Muscle layer of colon (tissue), 2 donors: ENCODE measurements around the gene CEP350.

ENCODE experiments used
- H3K27ac ChIP-seq: one replicate; pipeline ENCODE4 v1.7.0; 2013; ENCODE audit warnings: low read depth, mild to moderate bottlenecking, low read length, moderate library complexity
- H3K27me3 ChIP-seq, 2 donors: one replicate each; pipeline ENCODE4 v1.7.0; 2013; ENCODE audit warnings: low read length in 2 of 2, mild to moderate bottlenecking in 2 of 2; ENCODE audit not compliant: insufficient read depth in 2 of 2, control insufficient read depth in 1 of 2
- H3K36me3 ChIP-seq: one replicate; pipeline ENCODE4 v1.7.0; 2013; ENCODE audit warnings: mild to moderate bottlenecking, low read length; ENCODE audit not compliant: insufficient read depth
- H3K4me1 ChIP-seq: one replicate; pipeline ENCODE4 v1.7.0; 2013; ENCODE audit warnings: mild to moderate bottlenecking, low read length; ENCODE audit not compliant: insufficient read depth
- H3K4me3 ChIP-seq, 2 donors: one replicate each; pipeline ENCODE4 v1.7.0; 2013; ENCODE audit warnings: low read length in 2 of 2, low read depth in 1 of 2, mild to moderate bottlenecking in 1 of 2, moderate library complexity in 1 of 2
- H3K9ac ChIP-seq: one replicate; pipeline ENCODE4 v1.7.0; 2013; ENCODE audit warnings: low read length
- H3K9me3 ChIP-seq: one replicate; pipeline ENCODE4 v1.7.0; 2013; ENCODE audit warnings: mild to moderate bottlenecking, low read length
- donor health status: abdominal sarcoma.
- donor health status: Adenocarcinoma of cecum.

CEP350 gene

GRCh38 chr1:179971563-179972496 lies 17.2 kb downstream of the CEP350 start:
- H3K27ac ChIP-seq = no peak overlapping the region
- peaks cover 26% of the 10 kb centered on the region for H3K4me1 ChIP-seq
- H3K27me3 ChIP-seq = no peaks in the 10 kb centered on the region
- no peak overlapping the region for H3K9ac ChIP-seq
- H3K9me3 ChIP-seq = no peaks in the 10 kb centered on the region
- H3K4me3 ChIP-seq = no peak overlapping the region
- H3K36me3 ChIP-seq = no peaks in the 10 kb centered on the region

DNA sequence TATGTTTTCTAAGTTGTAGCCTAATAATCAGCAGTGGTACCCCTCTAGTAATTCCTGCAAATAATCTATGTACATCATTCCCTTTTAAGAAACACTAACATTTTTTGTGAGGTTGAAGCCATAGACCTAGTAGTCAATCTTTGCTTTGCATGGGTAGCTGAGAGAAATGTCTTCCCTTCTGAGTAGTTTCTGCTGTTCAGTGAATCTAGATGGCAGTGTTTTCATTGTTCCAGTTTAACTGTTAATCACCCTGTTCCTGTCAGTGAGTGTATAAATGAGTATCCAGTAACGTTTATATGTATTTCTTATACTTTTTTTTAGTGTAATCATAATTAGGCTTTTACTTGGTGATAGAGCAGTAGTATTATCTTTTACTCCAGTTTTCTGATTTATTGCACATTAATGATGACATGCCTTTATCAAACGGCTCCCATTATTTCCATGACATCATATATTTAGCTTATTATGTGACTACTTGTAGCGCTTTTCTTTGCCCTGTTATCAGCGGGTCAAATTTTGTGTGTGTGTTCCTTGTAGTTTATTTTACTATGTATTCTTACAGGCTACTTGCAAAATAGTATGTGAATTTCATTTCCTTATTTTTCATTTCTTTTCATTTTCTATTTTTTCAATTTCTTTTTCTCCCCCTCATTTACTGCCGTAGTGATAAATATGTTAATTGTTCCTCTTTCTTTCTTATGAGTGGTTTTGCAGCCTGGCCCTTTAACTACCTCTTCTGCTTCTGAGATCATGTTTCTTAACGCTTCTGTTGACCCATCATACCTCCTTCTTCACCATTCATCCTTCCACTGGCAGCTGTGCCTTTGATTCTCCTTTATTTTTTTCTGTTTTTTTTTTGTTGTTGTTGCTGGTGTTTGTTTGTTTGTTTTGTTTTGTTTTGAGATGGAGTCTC lies 18.8 kb downstream of the CEP350 start:
- no peaks in the 10 kb centered on the region for H3K9me3 ChIP-seq
- H3K9ac ChIP-seq = no peak overlapping the region
- H3K27me3 ChIP-seq = no peaks in the 10 kb centered on the region
- peaks cover 33% of the 10 kb centered on the region for H3K4me1 ChIP-seq
- H3K27ac ChIP-seq = no peak overlapping the region
- no peaks in the 10 kb centered on the region for H3K36me3 ChIP-seq
- no peak overlapping the region for H3K4me3 ChIP-seq

DNA sequence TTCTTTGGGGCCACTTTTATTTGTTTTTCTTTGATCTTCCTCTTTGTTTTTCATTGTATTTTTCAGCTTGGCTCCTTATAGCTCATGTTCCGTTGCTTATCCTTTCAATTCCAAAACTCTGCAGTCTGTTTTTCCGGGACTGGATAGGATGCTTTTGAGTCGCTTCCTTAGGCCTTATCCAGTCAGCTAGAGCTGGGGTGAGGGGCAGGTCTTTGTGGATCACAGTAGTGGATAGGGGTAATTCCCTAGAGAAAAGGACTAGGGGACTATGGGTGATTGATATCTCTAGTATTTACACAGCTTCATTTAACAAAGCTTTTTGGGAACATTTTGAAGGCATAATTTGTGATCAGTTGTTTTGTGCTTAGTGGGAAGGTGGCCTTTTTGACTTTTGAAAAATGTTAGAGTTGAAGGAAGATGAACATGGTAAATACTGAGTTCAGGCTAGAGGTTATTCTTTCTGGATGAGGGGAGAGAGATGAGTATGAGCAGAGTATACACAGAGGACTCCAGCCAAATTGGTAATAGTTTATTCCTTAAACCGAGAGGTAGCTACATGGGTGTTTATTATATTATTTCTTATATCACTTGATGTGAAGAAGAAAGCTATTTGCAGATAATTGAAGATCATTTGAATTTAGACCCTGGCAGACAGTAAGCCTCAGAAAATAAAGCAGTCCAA lies 22.5 kb downstream of the CEP350 start:
- Histone ChIP-seq H3K9ac (no peak overlapping the region), H3K4me3 (no peak overlapping the region), H3K36me3 (no peaks in the 10 kb centered on the region), H3K27me3 (no peaks in the 10 kb centered on the region), H3K4me1 (peaks cover 11% of the 10 kb centered on the region), H3K27ac (no peak overlapping the region), H3K9me3 (peaks cover 5% of the 10 kb centered on the region)

DNA sequence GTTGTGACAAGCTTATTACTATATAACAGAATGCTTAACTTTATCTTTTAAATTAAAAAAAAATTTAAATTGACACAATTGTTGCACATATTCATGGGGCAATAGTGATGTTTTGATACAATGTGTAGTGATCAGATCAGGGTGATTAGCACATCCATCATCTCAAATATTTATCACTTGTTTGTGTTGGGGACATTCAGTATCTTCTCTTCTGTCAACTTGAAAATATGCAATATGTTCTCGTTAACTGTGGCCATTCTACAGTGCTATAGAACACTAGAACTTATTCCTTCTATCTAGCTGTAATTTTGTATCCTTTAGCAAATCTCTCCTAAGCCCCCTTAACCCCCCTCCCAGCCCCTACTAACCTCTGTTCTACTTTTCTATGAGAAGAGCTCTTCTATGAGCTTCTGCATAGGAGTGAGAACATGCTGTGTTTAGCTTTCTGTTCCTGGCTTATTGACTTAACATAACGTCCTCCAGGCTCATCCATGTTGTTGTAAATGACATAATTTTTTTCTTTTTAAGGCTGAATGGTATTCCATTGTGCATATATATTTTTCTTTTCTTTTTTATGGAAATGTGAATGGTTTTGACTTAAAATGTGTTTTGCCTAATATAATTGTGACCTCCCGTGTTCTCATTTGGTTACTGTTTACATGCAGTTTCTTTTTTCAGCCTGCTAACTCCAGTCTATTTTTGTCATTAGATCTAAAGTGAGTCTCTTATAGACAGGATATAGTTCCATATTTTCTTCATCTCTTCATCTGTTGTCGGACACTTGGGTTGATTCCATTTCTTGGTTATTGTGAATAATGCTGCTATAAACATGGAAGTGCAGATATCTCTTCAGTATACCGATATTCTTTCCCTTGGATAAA lies 23.8 kb downstream of the CEP350 start:
- Histone ChIP-seq H3K4me1 (peaks cover 7% of the 10 kb centered on the region), H3K9ac (no peak overlapping the region), H3K4me3 (no peak overlapping the region), H3K27me3 (no peaks in the 10 kb centered on the region), H3K27ac (no peak overlapping the region), H3K9me3 (peaks cover 5% of the 10 kb centered on the region), H3K36me3 (no peaks in the 10 kb centered on the region)

GRCh38 chr1:179984101-179984500 lies 29.5 kb downstream of the CEP350 start:
- no peak overlapping the region for H3K27ac ChIP-seq
- no peak overlapping the region for H3K9ac ChIP-seq
- H3K27me3 ChIP-seq = no peaks in the 10 kb centered on the region
- no peak overlapping the region for H3K4me3 ChIP-seq
- H3K4me1 ChIP-seq = no peaks in the 10 kb centered on the region
- H3K36me3 ChIP-seq = no peaks in the 10 kb centered on the region
- peaks cover 5% of the 10 kb centered on the region for H3K9me3 ChIP-seq

DNA sequence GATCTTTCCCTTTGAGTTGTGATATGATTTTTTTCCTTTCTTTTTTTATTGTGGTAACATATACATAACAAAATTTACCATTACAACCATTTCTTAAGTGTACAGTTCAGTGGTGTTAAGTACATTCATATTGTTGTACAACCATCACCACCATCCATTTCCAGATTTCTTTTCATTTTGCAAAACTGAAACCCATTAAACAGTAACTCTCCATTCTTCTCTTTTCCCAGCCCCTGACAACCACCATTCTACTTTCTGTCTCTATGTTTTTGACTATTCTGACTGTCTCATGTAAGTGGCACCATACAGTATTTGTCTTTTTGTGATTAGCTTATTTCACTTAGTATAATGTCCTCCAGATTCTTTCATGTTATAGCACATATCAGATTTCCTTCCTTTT lies 30.3 kb downstream of the CEP350 start:
- Histone ChIP-seq H3K4me3 (no peak overlapping the region), H3K27ac (no peak overlapping the region), H3K4me1 (no peaks in the 10 kb centered on the region), H3K27me3 (no peaks in the 10 kb centered on the region), H3K9me3 (no peaks in the 10 kb centered on the region), H3K36me3 (no peaks in the 10 kb centered on the region), H3K9ac (no peak overlapping the region)

GRCh38 chr1:179990847-179991246 lies 36.2 kb downstream of the CEP350 start:
- Histone ChIP-seq H3K27me3 (no peaks in the 10 kb centered on the region), H3K4me1 (no peaks in the 10 kb centered on the region), H3K36me3 (peaks cover 5% of the 10 kb centered on the region), H3K4me3 (no peak overlapping the region), H3K9me3 (no peaks in the 10 kb centered on the region), H3K9ac (no peak overlapping the region), H3K27ac (no peak overlapping the region)

DNA sequence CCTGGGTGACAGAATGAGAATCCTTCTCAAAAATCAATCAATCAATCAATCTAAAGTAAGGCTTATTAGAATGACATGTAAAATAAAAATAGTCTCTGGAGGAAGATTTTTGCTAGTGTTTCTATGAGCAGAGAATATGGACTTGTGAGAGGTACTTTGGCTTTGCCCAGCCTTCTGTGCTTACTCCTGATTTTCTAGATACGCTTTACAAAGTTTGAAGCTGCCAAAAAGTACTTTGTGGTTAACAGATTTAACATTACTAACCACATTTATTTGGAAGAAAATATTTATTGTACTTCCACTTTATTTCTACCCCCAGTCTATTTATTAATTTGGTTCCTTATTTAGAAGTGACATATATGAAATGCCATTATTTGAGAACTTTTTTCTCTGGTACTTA lies 41.0 kb downstream of the CEP350 start:
- no peaks in the 10 kb centered on the region for H3K9me3 ChIP-seq
- H3K27me3 ChIP-seq = no peaks in the 10 kb centered on the region
- no peaks in the 10 kb centered on the region for H3K4me1 ChIP-seq
- no peak overlapping the region for H3K4me3 ChIP-seq
- no peak overlapping the region for H3K9ac ChIP-seq
- no peak overlapping the region for H3K27ac ChIP-seq
- peaks cover 12% of the 10 kb centered on the region for H3K36me3 ChIP-seq

GRCh38 chr1:179996099-179996498 lies 41.5 kb downstream of the CEP350 start:
- Histone ChIP-seq H3K36me3 (peaks cover 13% of the 10 kb centered on the region), H3K27ac (no peak overlapping the region), H3K9ac (no peak overlapping the region), H3K4me3 (no peak overlapping the region), H3K9me3 (no peaks in the 10 kb centered on the region), H3K4me1 (no peaks in the 10 kb centered on the region), H3K27me3 (no peaks in the 10 kb centered on the region)

DNA sequence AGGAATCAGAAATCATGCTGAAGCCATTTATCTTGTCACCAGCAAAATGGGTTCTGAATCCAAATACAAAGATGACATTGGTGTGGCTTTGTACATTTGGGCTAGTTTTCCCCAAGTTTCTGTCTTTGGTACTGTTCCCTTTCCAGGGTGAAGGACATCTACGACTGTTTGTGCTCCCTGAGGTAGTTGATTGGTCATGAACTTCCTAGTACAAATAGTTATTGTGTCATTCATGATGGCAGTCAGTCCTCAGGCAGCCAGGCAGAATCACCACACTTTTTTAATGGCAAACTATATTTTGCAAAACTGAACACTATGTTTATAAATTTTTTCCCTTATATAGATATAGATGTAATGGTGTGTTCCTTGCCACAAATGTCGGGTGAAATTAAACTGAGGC lies 46.0 kb downstream of the CEP350 start:
- Histone ChIP-seq H3K9me3 (no peaks in the 10 kb centered on the region), H3K36me3 (peaks cover 17% of the 10 kb centered on the region)

More for the DNA sequence above, 46.0 kb downstream of the CEP350 start:
- H3K9ac ChIP-seq = no peak overlapping the region
- H3K4me1 ChIP-seq = no peaks in the 10 kb centered on the region
- no peak overlapping the region for H3K27ac ChIP-seq
- no peaks in the 10 kb centered on the region for H3K27me3 ChIP-seq
- no peak overlapping the region for H3K4me3 ChIP-seq
